CD14-positive monocyte (primary cell): Measurements from ENCODE around the gene FOXO4. TPM values are rescaled to one million over a fixed set of nuclear protein-coding genes. Genes with fewer than 3 reads are reported as not detected.

Source experiments
- DNase-seq, 3 donors: peaks; one replicate each; pipeline ENCODE4 v3.0.0-alpha.2; 2011 to 2022
- H2AFZ ChIP-seq: 2 replicates; pipeline ENCODE4 v1.6.0; 2012; ENCODE audit warnings: mild to moderate bottlenecking, low read depth, low read length, inconsistent platforms; ENCODE audit not compliant: insufficient read depth, poor library complexity, severe bottlenecking
- H3K27ac ChIP-seq, 2 donors: 1 replicate in 1 of 2; 2 replicates in 1 of 2; pipeline ENCODE4 v1.5.1; 2012 to 2013; ENCODE audit warnings: low read length in 2 of 2, control low read depth in 1 of 2, inconsistent platforms in 1 of 2, low read depth in 1 of 2, mild to moderate bottlenecking in 1 of 2
- H3K27me3 ChIP-seq, 2 donors: one replicate each; pipeline versions ENCODE4 v1.6.0 to v1.6.1; 2011 to 2013; ENCODE audit warnings: low read length in 2 of 2; ENCODE audit not compliant: control insufficient read depth in 2 of 2, insufficient read depth in 2 of 2
- H3K36me3 ChIP-seq, 2 donors: replicated peaks in 1 of 2; 1 replicate in 1 of 2; 2 replicates in 1 of 2; pipeline versions ENCODE4 v1.5.1 to v1.6.1; 2012 to 2013; ENCODE audit warnings: low read length in 2 of 2, control low read depth in 1 of 2, inconsistent platforms in 1 of 2, mild to moderate bottlenecking in 1 of 2; ENCODE audit not compliant: insufficient read depth in 2 of 2, control insufficient read depth in 1 of 2
- H3K4me1 ChIP-seq, 2 donors: 1 replicate in 1 of 2; 2 replicates in 1 of 2; pipeline versions ENCODE4 v1.5.1 to v1.6.1; 2012 to 2013; ENCODE audit warnings: low read length in 2 of 2, control low read depth in 1 of 2, inconsistent platforms in 1 of 2, mild to moderate bottlenecking in 1 of 2, moderate library complexity in 1 of 2; ENCODE audit not compliant: insufficient read depth in 2 of 2, control insufficient read depth in 1 of 2
- H3K4me2 ChIP-seq: replicated peaks from 2 replicates; pipeline ENCODE3; 2012; ENCODE audit warnings: low read length, moderate library complexity, mild to moderate bottlenecking; ENCODE audit not compliant: poor library complexity, severe bottlenecking; ENCODE audit errors: extremely low read depth
- H3K4me3 ChIP-seq, 3 experiments: fragments of 200-600 bp in 1 of 3; sonication (generic) in 1 of 3; replicated peaks in 1 of 3; 1 replicate in 2 of 3; 2 replicates in 1 of 3; pipeline ENCODE4 v1.5.1; 2011 to 2013; ENCODE audit warnings: low read length in 3 of 3, mild to moderate bottlenecking in 3 of 3, control low read depth in 2 of 3, low read depth in 2 of 3, inconsistent platforms in 1 of 3, moderate library complexity in 1 of 3
- H3K79me2 ChIP-seq: 2 replicates; pipeline ENCODE4 v1.6.0; 2012; ENCODE audit warnings: mild to moderate bottlenecking, control low read depth, inconsistent platforms, low read length, moderate library complexity; ENCODE audit not compliant: insufficient read depth
- H3K9ac ChIP-seq: 2 replicates; pipeline ENCODE4 v1.6.0; 2017; ENCODE audit warnings: low read length, mild to moderate bottlenecking; ENCODE audit not compliant: insufficient read depth, poor library complexity, severe bottlenecking
- H3K9me3 ChIP-seq, 2 donors: replicated peaks in 1 of 2; 1 replicate in 1 of 2; 2 replicates in 1 of 2; pipeline versions ENCODE4 v1.5.1 to v1.6.1; 2012 to 2013; ENCODE audit warnings: low read length in 2 of 2, control low read depth in 1 of 2; ENCODE audit not compliant: control insufficient read depth in 1 of 2, insufficient read depth in 1 of 2
- H4K20me1 ChIP-seq: 2 replicates; pipeline ENCODE4 v1.6.0; 2012; ENCODE audit warnings: mild to moderate bottlenecking, low read length, control low read depth, moderate library complexity; ENCODE audit not compliant: insufficient read depth
- H3K27ac Mint-ChIP-seq, 7 donors: one replicate each; pipeline ENCODE4 v1.8.0; 2020; ENCODE audit warnings: mild to moderate bottlenecking in 7 of 7, mixed read lengths in 7 of 7, moderate library complexity in 6 of 7, inconsistent platforms in 2 of 7
- H3K27me3 Mint-ChIP-seq, 3 donors: one replicate each; pipeline ENCODE4 v1.8.0; 2021 to 2022; ENCODE audit warnings: low read depth in 3 of 3, mild to moderate bottlenecking in 3 of 3, mixed read lengths in 3 of 3, moderate library complexity in 3 of 3, inconsistent platforms in 1 of 3
- H3K36me3 Mint-ChIP-seq, 2 donors: one replicate each; pipeline ENCODE4 v1.8.0; 2020; ENCODE audit warnings: mixed read lengths in 2 of 2, inconsistent platforms in 1 of 2, mild to moderate bottlenecking in 1 of 2
- H3K4me1 Mint-ChIP-seq: one replicate; pipeline ENCODE4 v1.8.0; 2020; ENCODE audit warnings: mild to moderate bottlenecking, mixed read lengths
- H3K4me3 Mint-ChIP-seq, 2 donors: one replicate each; pipeline ENCODE4 v1.8.0; 2020; ENCODE audit warnings: mild to moderate bottlenecking in 2 of 2, mixed read lengths in 2 of 2, moderate library complexity in 1 of 2
- H3K9me3 Mint-ChIP-seq, 7 donors: one replicate each; pipeline ENCODE4 v1.8.0; 2020 to 2022; ENCODE audit warnings: mixed read lengths in 7 of 7, mild to moderate bottlenecking in 6 of 7, moderate library complexity in 6 of 7, inconsistent platforms in 2 of 7
- WGBS: methylation state at CpG from one replicate; pipeline ENCODE4 v1.1.5; 2013; ENCODE audit warnings: missing lambda C conversion rate; ENCODE audit not compliant: insufficient coverage; 5-methylcytosine and 5-hydroxymethylcytosine counted together
- intact Hi-C, 2 donors: fragments of 100-400 bp; cut with micrococcal nuclease; formaldehyde crosslinking; loops; one replicate each; pipeline versions ENCODE4 v1.15.0 to v1.15.1; 2023
- polyA plus RNA-seq, 3 donors: library from polyadenylated mRNA; depleted of rRNA in 1 of 3; unstranded in 2 of 3; stranded (reverse) in 1 of 3; fragments of 300-500 nt in 2 of 3; fragments of >200 nt in 1 of 3; fragmentation: Illumina TruSeq in 2 of 3; gene quantifications; 1 replicate in 2 of 3; 2 replicates in 1 of 3; pipeline ENCODE4 v1.2.3, GENCODE V29; 2012 to 2021
- TF ChIP-seq, protein P1 (sequence below): fragments of 200-600 bp; IDR thresholded peaks from one replicate; pipeline ENCODE4 v1.8.0; 2022; ENCODE audit warnings: antibody characterized with exemption, mild to moderate bottlenecking

Gene FOXO4
- polyA plus RNA-seq, 3 donors, result 1.4 to 9.2 (median 1.5) TPM

DNA sequence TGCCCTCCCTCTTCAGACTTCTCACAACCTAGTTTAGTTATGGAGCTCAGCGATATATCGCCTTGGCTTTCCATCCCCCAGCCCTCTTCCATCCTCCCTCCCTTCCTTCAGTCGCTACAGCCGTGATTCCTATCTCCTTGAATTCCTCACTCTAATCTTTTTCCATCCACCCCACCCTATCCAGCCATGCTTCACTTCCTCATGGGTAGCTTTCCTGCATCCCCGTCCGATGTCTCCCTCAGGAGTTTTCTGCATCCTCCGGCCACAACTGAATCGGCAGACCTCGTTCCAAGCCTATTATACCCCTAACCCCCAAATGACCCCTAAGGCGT, 28.0 kb upstream of the FOXO4 start:
- 0% methylated on average over 1 of the region's 10 CpGs for WGBS
- peak overlapping the region; percentile 81 for H3K9ac ChIP-seq
- H3K4me2 ChIP-seq, result peak overlapping the region; percentile 77
- no peaks in the 10 kb centered on the region for H3K9me3 ChIP-seq
- TF ChIP-seq, protein P1, sequence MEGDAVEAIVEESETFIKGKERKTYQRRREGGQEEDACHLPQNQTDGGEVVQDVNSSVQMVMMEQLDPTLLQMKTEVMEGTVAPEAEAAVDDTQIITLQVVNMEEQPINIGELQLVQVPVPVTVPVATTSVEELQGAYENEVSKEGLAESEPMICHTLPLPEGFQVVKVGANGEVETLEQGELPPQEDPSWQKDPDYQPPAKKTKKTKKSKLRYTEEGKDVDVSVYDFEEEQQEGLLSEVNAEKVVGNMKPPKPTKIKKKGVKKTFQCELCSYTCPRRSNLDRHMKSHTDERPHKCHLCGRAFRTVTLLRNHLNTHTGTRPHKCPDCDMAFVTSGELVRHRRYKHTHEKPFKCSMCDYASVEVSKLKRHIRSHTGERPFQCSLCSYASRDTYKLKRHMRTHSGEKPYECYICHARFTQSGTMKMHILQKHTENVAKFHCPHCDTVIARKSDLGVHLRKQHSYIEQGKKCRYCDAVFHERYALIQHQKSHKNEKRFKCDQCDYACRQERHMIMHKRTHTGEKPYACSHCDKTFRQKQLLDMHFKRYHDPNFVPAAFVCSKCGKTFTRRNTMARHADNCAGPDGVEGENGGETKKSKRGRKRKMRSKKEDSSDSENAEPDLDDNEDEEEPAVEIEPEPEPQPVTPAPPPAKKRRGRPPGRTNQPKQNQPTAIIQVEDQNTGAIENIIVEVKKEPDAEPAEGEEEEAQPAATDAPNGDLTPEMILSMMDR, result no peak
- peak overlapping the region; percentile 78 for H2AFZ ChIP-seq
- H3K27me3 ChIP-seq, result no peaks in the 10 kb centered on the region
- Mint-ChIP-seq H3K9me3 (peaks cover 0 to 6% (median 5%) of the 10 kb centered on the region in 7 donors), H3K36me3 (peaks cover 6 to 8% of the 10 kb centered on the region in 2 donors), H3K4me1 (peaks cover 20% of the 10 kb centered on the region), H3K27ac (peak overlapping the region; percentile 90 to 98 (median 97)), H3K4me3 (peak overlapping the region; percentile 92 to 97), H3K27me3 (peaks cover 0 to 9% (median 0%) of the 10 kb centered on the region in 3 donors)
- peak overlapping the region; percentile 71 to 85 (median 85) for H3K4me3 ChIP-seq
- intact Hi-C loops, result no loop called here
- no peak for DNase-seq
- peak overlapping the region; percentile 81 to 91 for H3K27ac ChIP-seq
- H3K79me2 ChIP-seq, result peaks cover 38% of the 10 kb centered on the region
- H4K20me1 ChIP-seq, result no peaks in the 10 kb centered on the region
- H3K36me3 ChIP-seq, result peaks cover 0 to 4% of the 10 kb centered on the region in 2 donors
- H3K4me1 ChIP-seq, result peaks cover 13% of the 10 kb centered on the region in 2 donors

DNA sequence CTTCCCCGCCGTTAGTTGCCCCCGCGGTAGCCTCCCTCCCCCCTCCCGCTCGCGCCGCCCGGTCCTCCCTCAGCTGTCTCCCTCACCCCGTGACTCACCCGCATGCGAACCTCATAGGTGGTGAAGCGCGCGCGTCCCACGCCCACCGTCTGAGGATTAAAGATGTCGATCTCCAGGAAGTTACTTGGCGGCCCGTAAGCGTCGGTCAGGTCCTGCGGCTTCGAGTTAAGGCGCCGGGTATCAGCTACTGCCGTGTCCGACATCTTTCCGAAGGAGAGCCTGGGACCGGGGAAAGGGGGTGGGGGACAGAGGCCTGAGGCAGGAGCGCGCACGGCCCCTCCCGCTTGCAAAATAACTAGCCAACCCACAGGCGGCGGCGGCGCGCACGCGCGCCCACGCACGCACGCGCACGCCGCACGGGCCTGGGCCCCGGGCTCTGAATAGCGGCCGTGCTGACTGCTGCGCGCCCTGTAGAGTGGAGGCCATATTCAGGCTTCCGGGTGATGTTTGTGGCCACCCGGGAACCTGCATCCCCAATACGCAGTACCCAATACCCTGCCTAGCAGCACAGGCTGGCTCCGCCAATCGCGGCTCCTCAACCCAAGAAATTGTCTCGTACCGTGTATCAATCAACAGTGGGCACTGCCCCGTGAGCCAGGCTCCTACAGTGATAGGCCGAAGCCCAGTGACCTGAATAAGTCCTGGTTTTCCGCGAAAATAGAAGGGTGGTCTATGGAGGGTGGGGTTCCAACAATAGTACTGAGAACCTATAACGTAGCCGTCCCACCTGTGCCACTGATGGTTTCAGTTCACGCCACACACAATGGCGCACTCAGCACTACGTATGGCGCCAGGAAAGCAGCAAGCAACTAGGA, 27.4 kb upstream of the FOXO4 start, which contains the start of gene SNX12:
TSS of gene SNX12 (minus strand) at position 291 of the 875 bp plus-strand sequence. CDS start at position 263, 28 bp downstream.
- H3K4me2 ChIP-seq, result peak within 1 kb of the TSS; percentile 77
- Mint-ChIP-seq H3K36me3 (peaks cover 5 to 6% of the 10 kb centered on the region in 2 donors), H3K9me3 (peaks cover 0 to 6% (median 5%) of the 10 kb centered on the region in 7 donors), H3K4me3 (peak within 1 kb of the TSS; percentile 92 to 97), H3K27me3 (peaks cover 0 to 9% (median 0%) of the 10 kb centered on the region in 3 donors), H3K27ac (peak within 1 kb of the TSS; percentile 90 to 98 (median 97)), H3K4me1 (peaks cover 27% of the 10 kb centered on the region)
- H3K27me3 ChIP-seq, result no peaks in the 10 kb centered on the region
- DNase-seq, result peak; percentile 89 to 90 (median 90)
- under 1% methylated on average over 39 of the region's 73 CpGs for WGBS
- H3K27ac ChIP-seq, result peak within 1 kb of the TSS; percentile 81 to 91
- intact Hi-C loops, result no loop called here
- H2AFZ ChIP-seq, result peak within 1 kb of the TSS; percentile 79
- no peaks in the 10 kb centered on the region for H3K9me3 ChIP-seq
- peak within 1 kb of the TSS; percentile 71 to 85 (median 85) for H3K4me3 ChIP-seq
- peak within 1 kb of the TSS; percentile 81 for H3K9ac ChIP-seq
- H3K4me1 ChIP-seq, result peaks cover 13 to 17% of the 10 kb centered on the region in 2 donors
- H4K20me1 ChIP-seq, result no peaks in the 10 kb centered on the region
- H3K36me3 ChIP-seq, result no peaks in the 10 kb centered on the region
- peaks cover 38% of the 10 kb centered on the region for H3K79me2 ChIP-seq
- TF ChIP-seq, protein P1, result no peak
